D341Med (cell line): Measurements from ENCODE around the gene C10orf90.

Experiments
- DNase-seq: peaks from one replicate; pipeline ENCODE4 v3.0.0; 2012; ENCODE audit warnings: low spot score

The C10orf90 gene

DNA sequence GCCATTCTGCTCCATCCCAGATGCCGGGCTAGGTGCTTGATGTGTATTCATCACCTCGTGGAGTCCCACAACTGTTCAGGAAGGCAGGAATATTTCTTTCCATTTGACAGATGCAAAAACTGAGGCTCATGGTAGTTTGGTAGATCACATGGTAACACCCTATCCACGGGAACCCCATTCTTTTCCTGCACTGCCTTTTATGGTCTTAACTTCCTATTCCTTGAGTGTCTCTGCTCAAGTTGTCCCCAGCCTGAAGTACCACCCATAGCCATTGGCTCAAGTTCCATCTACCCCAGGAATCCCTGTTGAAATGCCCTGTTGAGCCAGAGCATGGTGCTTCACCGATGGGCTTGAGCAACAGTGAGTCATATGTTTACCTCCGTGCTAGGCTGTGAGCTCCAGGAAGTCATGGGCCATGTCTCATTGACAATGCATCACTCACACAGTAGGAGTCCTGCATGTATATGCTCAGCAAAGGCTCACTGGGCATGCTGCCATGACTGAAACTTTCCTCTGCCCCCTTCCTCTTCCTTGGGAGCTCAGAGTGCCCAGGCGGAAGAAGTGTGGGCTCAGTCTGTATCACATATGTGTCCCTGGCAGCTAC is 210.5 kb downstream of the C10orf90 start:
- DNase-seq = no peak

DNA sequence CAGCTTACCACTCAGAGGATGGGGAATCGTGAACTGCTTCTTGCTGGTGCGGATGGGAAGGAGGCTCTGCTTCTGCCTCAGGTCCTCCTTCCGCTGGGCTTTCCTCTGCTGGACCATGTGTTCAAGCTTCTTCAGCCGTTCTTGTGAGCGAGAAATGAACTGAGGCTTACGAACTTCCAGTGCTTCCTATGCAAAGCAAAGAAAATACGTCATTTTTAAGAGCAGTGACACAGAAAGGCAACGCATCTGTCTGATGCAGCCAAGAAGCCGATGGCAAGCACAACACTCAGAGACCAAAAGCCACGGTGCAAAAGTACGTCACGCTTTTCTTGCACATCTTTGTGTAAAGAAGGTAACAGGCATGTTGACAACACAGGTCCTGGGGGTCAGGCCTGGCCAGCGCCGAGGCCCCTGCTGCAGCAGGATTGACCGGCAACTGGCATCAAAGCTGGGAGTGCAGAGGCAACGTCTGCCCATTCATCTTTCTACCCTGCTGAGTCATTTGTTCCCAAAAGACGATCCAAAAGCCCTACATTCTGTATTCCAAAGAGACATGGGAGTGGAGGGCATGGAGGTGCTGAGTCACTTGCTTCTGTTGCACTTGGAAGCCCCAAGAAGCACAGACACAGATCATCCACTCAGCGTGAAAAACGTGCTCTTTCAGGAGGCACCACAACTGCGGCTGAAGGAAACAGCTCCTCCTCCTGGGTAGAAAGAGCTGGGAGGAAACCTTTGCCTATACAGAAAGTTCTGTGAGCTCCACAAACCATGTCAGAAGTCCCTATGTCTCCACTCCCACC is 211.3 kb downstream of the C10orf90 start:
- no peak for DNase-seq

DNA sequence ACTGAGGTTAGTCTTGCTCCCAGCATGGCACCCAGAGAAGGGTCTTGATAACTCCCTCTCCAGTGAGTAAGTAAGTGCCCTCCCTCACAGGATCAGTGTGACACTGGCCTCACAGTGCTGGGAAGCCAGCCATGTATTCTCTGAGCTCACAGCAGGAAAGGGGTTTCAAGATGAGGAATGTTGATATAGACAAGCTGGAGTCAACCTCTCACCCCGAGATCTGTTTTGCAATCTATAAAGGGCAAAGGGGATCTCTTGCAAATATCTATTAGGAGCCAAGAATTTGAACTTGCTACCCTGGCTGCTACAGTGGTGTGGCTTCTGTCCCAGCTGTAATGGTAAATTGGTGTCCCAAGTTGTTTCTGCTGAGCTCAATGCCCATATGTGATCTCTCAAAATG is 212.0 kb downstream of the C10orf90 start:
- no peak for DNase-seq

DNA sequence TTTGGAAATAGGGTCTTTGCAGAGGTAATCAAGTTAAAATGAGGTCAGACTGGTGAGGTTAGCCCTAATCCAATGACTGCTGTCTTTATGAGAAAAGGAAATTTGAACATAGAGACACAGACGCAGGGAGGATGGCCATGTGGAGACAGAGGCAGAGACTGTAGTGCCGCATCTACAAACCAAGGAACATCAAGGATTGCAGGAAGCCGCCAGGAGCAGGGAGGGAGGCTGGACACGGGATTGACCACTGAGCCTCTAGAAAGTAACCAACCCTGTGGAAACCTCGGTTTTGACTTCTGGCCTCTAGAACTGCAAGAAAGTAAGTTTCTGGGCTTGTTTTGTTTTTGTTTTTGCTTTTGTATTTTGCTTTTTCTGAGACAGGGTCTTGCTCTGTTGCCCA is 213.9 kb downstream of the C10orf90 start:
- DNase-seq = no peak

DNA sequence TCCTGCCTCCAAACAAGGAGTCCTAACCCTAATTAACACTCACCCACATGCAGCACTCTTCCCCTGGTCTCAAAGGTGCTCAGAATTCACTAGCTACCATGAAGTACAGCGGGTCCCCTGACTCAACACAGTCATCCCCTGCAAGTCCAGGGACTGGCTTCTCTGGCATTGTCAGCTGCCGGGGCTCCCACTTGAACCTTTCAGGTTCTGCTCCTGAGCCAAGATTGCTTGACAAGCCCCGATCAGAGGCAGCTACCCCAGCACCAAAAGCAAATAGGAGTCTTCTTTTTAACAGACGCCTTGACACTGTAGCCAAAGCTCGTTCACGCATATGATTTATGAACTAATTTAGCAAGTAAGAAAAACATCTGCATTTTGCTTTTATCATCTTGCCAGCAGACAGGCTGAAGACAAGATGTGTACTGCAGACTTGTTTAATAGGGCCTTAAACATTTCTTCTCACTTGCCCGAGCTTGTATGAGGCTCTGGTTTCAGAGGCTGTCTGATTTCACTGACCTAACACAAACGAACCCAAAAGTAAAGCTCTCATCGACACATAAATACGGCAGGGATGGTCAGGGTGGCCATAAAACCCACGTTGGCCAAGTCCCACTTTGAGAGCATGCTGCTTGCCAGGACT is 214.6 kb downstream of the C10orf90 start:
- no peak for DNase-seq

DNA sequence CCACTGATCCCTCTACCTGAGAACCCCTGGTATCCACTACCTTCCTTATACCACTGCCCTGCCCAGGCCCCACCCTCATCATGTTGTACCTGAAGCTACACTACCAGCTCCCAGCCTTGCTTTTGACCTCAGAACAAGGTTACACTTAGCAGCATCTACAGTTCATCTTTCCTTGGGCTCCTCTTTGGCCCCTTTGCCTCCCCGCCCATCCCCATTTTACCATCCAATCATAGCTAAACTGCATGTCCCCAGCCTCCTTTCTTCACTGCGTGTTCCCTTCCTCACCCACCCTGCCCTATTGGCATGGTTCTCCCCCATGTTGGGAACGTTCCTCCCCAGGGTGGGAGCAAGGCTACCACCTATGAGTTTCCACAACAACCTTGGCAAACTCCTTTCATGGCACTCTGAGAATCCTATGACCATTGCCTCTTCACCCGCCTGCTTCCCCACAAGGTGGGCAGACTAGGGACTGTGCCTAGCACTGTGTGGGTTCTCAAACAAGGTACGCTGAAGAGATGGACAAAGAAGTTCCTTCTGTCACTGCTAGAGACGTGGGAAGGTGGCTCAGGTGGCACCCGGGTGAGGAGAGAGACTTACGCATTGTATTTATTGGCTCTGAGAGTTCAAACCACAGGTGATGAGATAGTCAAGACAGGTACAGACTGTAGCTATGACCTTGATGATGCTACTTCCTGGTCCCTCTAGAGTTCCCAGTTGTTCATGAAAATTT is 215.3 kb downstream of the C10orf90 start:
- DNase-seq = no peak

DNA sequence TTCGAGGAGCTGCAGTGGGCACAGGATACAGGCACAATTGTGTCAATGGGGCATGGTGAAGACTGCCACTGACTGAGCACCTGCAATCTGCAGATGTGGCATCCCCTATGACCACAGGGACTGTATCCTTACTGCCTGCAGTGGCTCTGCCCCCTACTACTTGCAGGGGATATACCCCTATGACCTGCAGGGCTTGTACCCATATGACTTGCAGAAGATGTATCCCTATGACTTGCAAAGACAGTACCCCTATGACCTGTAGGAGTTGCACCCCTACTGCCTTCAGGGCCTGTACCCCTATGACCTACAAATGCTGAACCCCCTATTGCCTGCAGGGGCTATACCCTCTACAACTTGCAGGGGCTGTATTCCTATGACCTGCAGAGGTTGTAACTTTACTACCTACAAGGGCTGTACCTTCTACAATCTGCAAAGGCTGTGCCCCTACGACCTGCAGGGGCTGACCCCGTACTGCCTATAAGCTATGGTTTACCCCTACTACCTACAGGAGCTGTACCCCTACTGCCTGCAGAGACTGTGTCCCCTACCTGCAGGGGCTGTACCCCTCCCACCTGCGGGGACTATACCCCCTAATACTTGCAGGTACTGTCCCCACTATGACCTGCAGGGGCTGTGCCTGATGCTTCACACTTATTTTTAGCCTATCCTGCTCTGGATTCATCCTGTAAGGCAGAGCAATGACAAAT is 216.3 kb downstream of the C10orf90 start:
- no peak for DNase-seq

DNA sequence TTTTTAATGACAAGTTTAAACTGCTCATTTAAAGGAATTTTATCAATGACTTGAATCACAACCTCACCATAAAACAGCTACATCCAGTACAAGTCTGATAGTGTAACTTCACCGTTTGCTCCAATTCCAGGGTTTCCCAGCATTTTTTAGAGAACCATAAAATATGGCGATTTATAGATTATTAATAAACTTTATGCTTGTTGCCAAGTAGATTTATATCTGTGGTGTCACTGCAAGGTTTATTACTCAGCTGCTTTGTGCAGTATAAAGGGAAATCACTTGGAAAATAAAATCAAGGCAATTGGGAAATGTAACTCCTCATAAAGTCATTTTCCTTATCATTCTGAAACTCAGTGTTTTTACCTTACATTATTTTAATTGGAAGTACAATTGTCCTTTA is 218.2 kb downstream of the C10orf90 start:
- no peak for DNase-seq

DNA sequence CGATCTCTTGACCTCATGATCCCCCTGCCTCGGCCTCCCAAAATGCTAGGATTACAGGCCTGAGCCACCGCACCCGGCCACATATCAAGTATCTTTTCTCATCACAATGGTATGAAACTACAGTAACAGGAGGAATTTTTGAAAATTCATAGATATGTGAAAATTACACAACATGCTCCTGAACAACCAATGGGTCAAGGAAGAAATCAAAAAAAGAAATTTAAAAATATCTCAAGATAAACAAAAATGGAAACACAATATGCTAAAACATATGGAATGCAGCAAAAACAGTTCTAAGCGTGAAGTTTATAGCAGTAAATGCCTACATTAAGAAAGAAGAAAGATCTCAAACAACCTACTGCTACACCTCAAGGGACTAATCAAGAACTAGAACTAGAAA is 222.4 kb downstream of the C10orf90 start:
- no peak for DNase-seq

DNA sequence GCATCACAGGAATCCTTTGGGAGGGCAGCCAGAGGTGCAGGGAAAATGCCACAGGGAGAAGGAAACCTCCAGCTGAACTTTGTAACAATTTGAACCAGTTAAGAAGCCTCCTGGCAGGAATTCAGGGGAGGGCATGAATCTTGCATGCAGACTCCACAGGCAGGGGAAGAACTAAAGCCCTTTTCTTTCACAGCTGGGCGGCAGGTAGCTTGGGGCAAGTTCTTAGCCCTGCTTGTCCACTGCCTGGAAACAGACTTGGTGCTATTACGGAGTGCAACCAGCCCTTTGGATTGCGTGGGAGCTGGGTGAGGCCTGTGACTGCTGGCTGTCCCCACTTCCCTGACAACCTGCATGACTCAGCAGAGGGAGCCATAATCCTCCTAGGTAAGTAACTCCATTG is 230.6 kb downstream of the C10orf90 start:
- DNase-seq = no peak

DNA sequence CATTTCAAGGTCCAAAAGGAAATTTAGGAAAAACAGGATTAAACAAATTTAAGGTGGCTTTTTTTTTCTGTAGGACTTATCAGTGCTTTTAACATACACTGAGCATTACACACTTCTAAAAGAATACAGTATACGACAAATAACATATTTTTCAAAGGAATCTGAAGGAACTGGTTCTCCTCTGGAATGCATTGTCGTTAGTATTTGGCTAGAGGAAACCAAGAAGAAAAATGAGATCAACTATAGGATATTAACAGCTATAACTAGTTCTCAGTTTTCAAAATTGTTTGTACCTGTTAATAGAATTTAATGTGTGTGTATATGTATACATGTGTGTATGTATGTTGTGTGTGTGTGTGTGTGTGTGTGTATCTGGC is 232.1 kb downstream of the C10orf90 start:
- no peak for DNase-seq

DNA sequence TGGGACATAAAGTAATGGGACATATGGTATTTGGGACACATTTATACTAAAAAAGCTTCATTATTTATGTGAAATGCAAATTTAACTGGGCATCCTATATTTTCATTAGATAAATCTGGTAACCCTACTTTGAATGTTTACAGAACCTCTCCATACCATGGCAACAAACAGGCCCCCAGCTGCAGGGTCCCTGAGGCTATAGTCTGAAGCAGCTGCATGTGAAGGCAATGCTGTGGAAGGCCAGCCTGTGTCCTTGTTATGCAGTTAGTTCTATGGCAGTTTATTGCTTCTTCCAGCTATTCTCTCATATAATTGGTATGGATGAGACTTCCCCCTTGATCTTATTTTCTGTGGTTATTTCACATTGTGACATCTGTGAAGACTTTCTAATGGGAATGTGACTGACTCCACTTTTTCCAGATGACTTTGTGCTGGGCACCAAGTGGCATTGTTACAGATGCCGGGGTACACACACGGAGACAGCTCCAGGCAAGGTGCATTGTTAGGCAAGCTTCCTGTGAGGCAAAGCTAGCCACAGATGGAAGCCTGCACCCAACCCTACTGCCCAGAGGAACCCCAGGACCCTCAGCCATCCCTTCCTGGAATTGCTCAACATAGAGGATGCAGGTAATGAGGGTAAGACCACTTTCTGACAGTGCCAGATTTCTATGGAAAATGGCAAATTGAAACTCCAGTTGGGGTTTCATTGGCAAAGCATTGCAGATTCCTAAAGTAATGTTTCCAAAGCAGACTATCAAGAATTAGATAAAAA is 232.7 kb downstream of the C10orf90 start:
- DNase-seq = no peak

DNA sequence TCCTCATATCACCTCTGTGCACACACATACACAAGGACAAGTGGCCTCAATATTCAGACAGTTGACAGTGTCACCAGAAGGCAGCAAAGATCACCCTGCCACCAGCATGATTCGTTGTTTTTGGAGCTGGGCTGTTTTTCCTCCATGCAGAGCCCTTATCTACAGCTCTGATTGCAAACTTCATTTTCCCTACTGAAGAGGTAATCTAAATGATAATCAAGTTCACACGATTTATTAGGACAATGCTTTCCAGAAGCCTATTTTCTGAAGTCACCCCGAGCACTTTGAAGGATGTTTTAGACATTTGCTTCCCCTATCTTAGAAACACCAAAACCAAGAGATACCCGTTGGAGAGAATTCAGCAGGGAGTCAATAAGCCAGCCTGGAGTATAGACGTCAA is 236.3 kb downstream of the C10orf90 start:
- DNase-seq = no peak

DNA sequence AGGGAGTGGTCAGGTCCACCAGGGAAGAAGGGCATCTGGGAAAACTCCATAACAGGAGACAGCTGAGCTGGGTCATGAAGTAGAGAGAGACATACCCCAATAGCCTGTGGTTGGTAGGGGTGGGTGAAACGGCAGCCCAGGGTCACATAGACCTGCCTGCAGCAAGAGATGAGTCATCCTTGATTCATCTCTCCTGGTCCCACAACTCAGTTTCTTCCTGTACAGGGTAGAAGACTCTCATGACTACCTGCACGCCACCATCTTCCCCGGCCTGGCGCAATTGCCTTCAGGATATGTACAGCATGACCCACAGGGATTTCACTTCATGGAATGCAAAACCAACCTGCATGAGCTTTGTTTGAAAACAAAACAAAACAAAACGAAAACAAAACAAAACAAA is 237.1 kb downstream of the C10orf90 start:
- DNase-seq = no peak

DNA sequence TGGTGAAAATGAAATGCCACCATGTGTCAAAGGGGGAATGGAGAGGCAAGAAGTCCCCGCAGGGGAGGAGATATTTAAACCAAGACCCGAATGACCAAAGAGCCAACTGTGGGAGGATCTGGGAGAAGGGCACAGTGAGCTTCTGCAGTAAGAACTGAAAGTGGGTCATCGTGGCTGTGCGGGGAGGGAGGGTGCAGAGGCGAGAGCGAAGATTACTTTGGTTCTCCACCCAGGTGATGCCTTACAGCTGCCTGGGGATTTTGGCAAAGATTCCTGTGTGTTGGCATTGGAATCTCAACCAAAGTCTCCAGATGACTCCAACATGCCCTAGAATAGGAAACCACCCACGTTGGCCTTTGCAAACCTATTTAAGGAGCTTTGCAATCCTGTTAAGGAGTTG is 238.0 kb downstream of the C10orf90 start:
- DNase-seq = no peak

DNA sequence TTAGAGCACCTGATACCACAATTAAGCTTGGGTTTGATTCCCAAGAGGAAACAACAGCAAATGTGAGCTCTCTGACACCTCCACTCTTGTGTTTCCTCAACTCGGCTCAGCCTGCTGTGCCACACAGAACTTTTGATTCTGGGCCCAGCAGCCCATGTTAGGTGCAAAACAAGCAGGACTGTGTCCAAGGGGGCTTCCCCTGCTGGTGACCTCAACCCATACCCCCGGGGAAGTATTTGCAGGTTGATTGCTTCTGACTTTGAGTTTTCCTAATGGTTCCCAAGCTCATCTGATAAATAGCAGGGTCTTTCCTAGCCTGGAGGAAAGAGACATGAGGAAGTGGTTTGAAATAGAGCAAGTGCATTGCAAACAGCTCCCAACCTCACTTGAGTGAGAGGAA is 238.7 kb downstream of the C10orf90 start:
- DNase-seq = no peak

DNA sequence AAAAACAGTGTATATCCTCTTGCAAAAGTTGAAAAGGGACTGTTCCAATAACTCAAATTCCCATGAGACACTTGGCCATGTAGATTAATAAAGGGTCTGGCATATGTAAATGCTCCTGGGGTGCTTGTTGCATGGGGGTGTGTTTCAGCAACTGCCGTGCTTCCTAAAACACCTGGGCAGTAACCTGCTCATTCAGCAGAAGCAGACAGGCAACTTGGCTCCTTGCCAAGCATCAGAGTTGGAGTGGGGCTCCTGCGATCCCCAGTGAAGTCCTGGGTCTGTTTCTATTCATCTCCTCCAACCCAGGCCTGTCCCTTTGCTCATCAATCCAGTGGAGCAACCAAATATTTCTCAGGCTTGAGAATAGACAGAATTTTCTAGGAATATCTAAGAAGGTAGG is 240.0 kb downstream of the C10orf90 start:
- DNase-seq = no peak

DNA sequence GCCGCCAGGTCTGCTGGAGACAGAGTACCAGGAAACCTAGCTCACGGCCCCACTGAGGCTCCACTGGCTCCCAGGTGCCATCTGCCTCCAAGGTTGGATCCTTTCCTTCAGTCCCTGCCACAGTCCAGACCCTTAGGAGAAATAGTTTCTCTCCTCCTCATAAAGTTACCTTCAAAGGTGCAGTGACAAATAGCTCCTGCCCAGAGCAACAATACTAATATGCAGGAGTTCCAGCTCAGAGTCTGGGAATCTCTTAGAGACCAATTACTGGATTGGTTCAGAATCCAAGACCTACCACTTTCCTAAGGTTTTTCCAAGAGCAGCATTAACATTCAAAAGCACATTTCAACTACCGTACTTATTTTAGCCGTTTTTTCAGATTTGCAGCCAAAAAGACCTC is 241.2 kb downstream of the C10orf90 start:
- no peak for DNase-seq

DNA sequence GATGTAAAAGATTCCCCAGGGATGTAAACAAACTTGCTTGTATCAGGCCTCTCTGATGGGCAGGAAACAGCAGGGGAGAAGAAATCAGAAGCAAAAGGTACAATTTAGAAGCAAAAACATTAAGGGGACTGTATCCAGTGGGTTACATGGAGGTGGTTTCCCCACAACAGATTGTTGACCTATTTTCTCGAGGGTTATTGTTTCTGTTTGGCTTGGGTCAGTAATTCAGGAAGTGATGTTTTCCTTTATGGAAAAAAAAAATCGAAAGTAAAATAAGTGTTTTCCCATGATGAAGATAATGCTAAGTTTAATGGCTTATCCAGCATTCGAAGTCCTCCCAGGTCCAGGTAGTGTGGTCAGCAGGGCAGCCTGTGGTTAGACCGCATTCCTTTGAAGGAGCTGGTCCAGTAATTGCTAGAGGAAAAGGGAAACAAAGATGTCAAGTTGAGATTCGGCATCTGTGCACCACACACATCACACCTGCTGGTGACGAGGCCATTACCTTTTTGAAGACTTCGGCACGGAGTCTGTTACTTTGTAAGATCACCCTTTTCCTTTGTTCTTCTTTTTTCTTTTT is 244.9 kb downstream of the C10orf90 start:
- no peak for DNase-seq

DNA sequence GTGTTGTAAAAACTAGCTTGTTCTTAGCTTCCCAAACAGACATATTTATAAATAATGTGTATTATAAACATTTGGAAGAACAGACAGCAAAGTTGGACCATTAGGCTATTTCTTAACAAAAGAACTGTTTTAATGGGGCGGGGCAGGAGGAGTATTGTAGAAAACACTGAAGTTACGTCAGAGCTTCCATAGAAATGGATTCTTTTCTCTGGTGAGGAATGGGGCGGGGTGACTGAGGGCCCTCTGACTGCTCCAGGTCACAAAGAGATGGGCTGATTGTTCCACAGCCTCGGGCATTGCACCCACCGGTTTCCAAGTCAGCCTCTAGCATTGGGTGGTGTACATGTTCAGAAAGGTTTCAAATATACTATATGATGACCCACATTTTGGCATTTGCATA is 245.5 kb downstream of the C10orf90 start:
- no peak for DNase-seq
